Naive B cell (primary cell): ENCODE measurements around the gene TIMM29. TPM values are rescaled to one million over a fixed set of nuclear protein-coding genes. Genes with fewer than 3 reads are reported as not detected.

Source experiments
- ATAC-seq, 2 donors: fragments of 150-1000 bp; cut with Tn5 transposase; 2 replicates each; pipeline ENCODE4 v1.10.0; 2021; ENCODE audit warnings: low read depth in 2 of 2, mild to moderate bottlenecking in 2 of 2, moderate library complexity in 2 of 2
- DNase-seq: peaks from one replicate; pipeline ENCODE4 v3.0.0; 2022
- H3K27ac Mint-ChIP-seq, 6 donors: one replicate each; pipeline ENCODE4 v1.8.0; 2020 to 2022; ENCODE audit warnings: mild to moderate bottlenecking in 6 of 6, mixed read lengths in 6 of 6, moderate library complexity in 5 of 6, inconsistent platforms in 2 of 6
- H3K27me3 Mint-ChIP-seq, 3 donors: one replicate each; pipeline ENCODE4 v1.8.0; 2021 to 2022; ENCODE audit warnings: mixed read lengths in 3 of 3, mild to moderate bottlenecking in 1 of 3
- H3K36me3 Mint-ChIP-seq, 2 donors: one replicate each; pipeline ENCODE4 v1.8.0; 2020 to 2022; ENCODE audit warnings: mixed read lengths in 2 of 2, inconsistent platforms in 1 of 2, mild to moderate bottlenecking in 1 of 2
- H3K4me1 Mint-ChIP-seq, 3 donors: one replicate each; pipeline ENCODE4 v1.8.0; 2020 to 2022; ENCODE audit warnings: mixed read lengths in 3 of 3, inconsistent platforms in 1 of 3, mild to moderate bottlenecking in 1 of 3, moderate library complexity in 1 of 3
- H3K4me3 Mint-ChIP-seq, 8 donors: one replicate each; pipeline ENCODE4 v1.8.0; 2020 to 2022; ENCODE audit warnings: mild to moderate bottlenecking in 8 of 8, mixed read lengths in 8 of 8, moderate library complexity in 8 of 8, inconsistent platforms in 2 of 8
- H3K9me3 Mint-ChIP-seq, 7 donors: one replicate each; pipeline ENCODE4 v1.8.0; 2020 to 2022; ENCODE audit warnings: mixed read lengths in 7 of 7, mild to moderate bottlenecking in 5 of 7, inconsistent platforms in 2 of 7, moderate library complexity in 1 of 7
- polyA plus RNA-seq, 6 donors: library from polyadenylated mRNA; unstranded; fragments of 300-500 nt; fragmentation: Illumina TruSeq; gene quantifications; one replicate each; pipeline ENCODE4 v1.2.3, GENCODE V29; 2021; ENCODE audit warnings: low read depth in 6 of 6

TIMM29 gene
- polyA plus RNA-seq, 6 donors from 2014 or later: 4.3 to 24.0 (median 17.9) TPM

DNA sequence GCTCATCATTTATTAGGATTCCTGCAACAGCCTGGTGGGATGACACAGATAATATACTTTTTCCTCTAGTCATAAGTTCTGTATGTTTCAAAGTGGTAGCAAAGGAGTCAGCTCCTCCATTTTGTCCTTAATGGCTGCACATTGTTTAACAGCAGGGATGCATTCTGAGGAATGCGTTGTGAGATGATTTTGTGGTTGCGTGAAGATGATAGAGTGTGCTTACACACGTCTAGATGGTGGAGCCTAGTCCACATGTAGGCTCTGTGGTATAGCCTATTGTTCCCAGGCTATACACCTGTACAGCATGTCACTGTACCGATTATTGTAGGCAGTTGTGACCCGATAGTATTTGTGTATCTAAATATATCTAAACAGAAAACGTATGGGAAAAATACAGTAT lies 36.8 kb downstream of the TIMM29 start:
- Mint-ChIP-seq H3K27ac (peak overlapping the region in 1 of 6 donors; percentile 30), H3K4me3 (peak overlapping the region in 3 of 8 donors; percentile 37 to 70 (median 41)), H3K36me3 (no peaks in the 10 kb centered on the region), H3K9me3 (no peaks in the 10 kb centered on the region), H3K4me1 (peaks cover 43 to 74% (median 67%) of the 10 kb centered on the region in 3 donors), H3K27me3 (no peaks in the 10 kb centered on the region)
- DNase-seq (no peak), ATAC-seq (no peak)

DNA sequence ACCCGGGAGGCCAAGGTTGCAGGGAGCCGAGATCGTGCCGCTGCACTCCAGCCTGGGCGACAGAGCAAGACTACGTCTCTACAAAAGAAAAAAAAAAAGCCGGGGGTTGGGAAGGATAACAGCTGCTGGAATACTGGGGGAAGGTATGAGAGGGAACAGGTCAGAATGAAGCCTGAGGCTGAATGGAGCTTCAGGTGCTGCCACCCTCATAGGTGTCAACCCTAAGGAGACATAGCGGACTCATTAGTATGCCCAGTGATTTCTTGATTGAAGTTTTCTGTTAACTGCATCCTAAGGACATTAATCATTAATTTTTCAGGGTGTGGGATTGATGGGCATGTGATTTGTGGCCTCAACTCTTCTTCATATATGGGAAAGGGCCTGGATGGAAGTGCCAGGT lies 38.2 kb downstream of the TIMM29 start:
- ATAC-seq (no peak), DNase-seq (no peak)
- no peaks in the 10 kb centered on the region for H3K27me3 Mint-ChIP-seq
- peak overlapping the region in 2 of 8 donors; percentile 47 to 59 for H3K4me3 Mint-ChIP-seq
- no peaks in the 10 kb centered on the region for H3K36me3 Mint-ChIP-seq
- no peaks in the 10 kb centered on the region for H3K9me3 Mint-ChIP-seq
- peak overlapping the region in 2 of 6 donors; percentile 7 to 60 for H3K27ac Mint-ChIP-seq
- peaks cover 43 to 78% (median 63%) of the 10 kb centered on the region in 3 donors for H3K4me1 Mint-ChIP-seq

DNA sequence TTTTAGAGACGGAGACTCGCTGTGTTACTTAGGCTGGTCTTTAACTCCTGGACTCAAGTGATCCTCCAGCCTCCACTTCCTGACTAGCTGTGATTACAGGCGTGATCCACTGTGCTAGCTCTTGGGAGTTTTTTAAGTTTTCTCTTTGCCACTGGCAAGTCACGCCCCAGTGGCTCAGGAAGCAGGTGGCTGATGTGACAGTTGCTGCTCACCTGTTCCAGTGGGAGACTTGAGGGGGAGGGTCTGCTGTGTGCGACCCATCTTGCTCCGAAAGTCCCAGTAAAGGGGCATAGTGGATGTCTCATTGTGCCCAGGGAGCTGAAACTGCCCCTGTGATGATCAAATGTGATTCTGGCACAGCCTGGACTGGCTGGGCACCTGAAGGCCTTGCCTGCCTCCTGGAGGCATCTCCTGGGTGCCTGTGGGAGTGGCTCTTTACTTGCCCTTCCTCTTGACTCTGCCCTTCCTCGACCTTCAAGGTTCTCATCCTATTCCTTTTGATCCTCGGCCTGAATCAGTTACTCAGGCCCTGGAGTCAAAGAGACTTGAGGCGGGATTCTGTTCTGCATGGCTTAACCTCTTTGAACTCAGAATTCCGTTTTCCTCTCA lies 40.0 kb downstream of the TIMM29 start:
- peak overlapping the region in 5 of 6 donors; percentile 79 to 92 (median 90) for H3K27ac Mint-ChIP-seq
- ATAC-seq (peak; percentile 79 to 82), DNase-seq (peak; percentile 39)
- H3K36me3 Mint-ChIP-seq: no peaks in the 10 kb centered on the region
- H3K9me3 Mint-ChIP-seq: no peaks in the 10 kb centered on the region
- peaks cover 38 to 71% (median 55%) of the 10 kb centered on the region in 3 donors for H3K4me1 Mint-ChIP-seq
- H3K4me3 Mint-ChIP-seq: peak overlapping the region; percentile 23 to 83 (median 74)
- H3K27me3 Mint-ChIP-seq: no peaks in the 10 kb centered on the region

DNA sequence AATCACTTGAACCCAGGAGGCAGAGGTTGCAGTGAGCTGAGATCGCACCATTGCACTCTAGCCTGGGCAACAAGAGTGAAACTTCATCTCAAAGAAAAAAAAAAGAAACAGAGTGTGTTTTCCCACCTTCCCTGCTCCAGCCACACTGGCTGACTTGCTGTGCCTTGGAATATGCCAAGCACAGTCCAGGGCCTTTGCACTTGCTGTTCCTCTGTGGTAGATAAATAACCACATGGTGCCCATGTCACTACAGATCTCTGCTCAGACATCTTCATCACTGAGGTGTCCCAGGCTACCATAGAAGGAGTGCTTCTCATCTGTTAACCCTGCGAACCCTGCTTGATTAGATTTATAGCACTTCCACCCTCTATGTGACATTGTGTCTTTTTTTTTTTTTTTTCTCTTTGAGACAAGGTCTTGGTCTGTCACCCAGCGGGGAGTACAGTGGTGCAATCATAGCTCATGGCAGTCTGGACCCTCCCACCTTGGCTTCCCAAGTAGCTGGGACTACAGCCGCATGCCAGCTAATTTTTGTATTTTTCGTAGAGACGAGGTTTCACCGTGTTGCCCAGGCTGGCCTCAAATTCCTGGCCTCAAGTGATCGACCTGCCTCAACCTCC lies 42.6 kb downstream of the TIMM29 start:
- H3K9me3 Mint-ChIP-seq: peaks cover 0 to 2% (median 0%) of the 10 kb centered on the region in 7 donors
- no peak overlapping the region for H3K4me3 Mint-ChIP-seq
- H3K4me1 Mint-ChIP-seq: peaks cover 43 to 72% (median 62%) of the 10 kb centered on the region in 3 donors
- no peaks in the 10 kb centered on the region for H3K36me3 Mint-ChIP-seq
- peak overlapping the region in 2 of 6 donors; percentile 34 to 63 for H3K27ac Mint-ChIP-seq
- no peaks in the 10 kb centered on the region for H3K27me3 Mint-ChIP-seq
- DNase-seq: no peak
- ATAC-seq: no peak

DNA sequence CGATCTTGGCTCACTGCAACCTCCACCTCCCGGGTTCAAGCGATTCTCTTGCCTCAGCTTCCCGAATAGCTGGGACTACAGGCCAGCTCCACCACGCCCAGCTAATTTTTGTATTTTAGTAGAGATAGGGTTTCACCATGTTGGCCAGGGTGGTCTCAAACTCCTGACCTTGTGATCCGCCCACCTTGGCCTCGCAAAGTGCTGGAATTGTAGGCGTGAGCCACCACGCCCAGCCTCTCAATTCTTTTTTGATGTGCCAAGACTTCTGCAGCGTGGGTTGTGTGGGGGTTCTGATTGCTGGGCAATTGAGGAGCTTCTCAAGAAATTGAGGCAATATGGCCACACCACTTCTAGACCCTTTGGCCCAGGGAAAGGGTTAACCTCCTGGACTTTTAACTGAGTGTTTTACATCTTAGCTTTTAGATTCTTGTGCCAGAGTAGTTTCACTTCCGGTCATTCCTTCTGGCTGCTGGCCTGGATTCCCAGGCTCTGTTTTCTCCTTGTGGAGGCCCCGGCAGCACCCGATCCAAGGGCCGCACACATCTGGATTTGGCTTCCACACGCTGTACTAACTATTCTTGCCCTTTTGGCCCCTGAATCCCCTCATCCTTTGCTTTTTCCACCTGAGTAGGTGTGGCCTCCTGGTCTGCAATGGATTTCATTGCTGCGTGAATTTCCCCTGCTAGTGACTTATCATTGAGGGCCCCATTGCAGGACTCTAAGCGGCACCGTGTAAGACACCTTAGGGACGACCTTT lies 46.9 kb downstream of the TIMM29 start:
- no peaks in the 10 kb centered on the region for H3K36me3 Mint-ChIP-seq
- peaks cover 0 to 2% (median 0%) of the 10 kb centered on the region in 7 donors for H3K9me3 Mint-ChIP-seq
- DNase-seq (no peak), ATAC-seq (no peak)
- H3K4me1 Mint-ChIP-seq: peaks cover 30 to 53% (median 43%) of the 10 kb centered on the region in 3 donors
- H3K27ac Mint-ChIP-seq: peak overlapping the region in 4 of 6 donors; percentile 19 to 62 (median 34)
- no peaks in the 10 kb centered on the region for H3K27me3 Mint-ChIP-seq
- H3K4me3 Mint-ChIP-seq: peak overlapping the region in 3 of 8 donors; percentile 21 to 75 (median 63)

DNA sequence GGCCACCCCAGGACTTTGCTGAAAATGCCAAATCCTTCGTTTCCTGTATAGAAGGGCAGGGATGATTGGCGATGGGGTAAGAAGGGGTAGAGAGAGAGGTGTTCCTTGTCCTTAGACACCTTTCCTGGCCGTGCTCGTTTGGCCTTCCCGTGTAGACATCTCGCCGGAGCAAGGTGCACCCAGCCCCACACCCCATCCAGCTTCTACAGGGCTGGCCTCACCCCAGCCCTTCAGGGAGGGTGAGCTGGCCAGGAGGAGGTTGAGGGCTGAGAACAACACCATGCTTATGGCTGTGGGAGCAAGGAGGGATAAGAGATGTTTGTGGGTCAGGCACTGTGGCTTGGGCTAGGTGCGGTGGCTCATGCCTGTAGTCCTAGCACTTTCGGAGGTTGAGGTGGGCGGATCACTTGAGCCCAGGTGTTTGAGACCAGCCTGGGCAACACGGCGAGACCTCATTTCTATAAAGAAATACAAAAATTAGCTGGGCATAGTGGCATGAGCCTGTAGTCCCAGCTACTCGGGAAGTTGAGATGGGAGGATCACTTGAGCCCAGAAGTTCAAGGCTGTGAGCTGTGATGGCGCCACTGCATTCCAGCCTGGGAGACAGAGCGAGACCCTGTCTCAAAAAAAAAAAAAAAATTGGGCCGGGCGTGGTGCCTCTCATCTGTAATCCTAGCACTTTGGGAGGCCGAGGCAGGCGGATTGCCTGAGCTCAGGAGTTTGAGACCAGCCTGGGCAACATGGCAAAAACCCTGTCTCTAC lies 47.7 kb downstream of the TIMM29 start:
- peaks cover 0 to 2% (median 0%) of the 10 kb centered on the region in 7 donors for H3K9me3 Mint-ChIP-seq
- peaks cover 28 to 51% (median 43%) of the 10 kb centered on the region in 3 donors for H3K4me1 Mint-ChIP-seq
- peak overlapping the region; percentile 36 to 89 (median 56) for H3K27ac Mint-ChIP-seq
- H3K27me3 Mint-ChIP-seq: no peaks in the 10 kb centered on the region
- no peaks in the 10 kb centered on the region for H3K36me3 Mint-ChIP-seq
- H3K4me3 Mint-ChIP-seq: no peak overlapping the region
- ATAC-seq: no peak
- no peak for DNase-seq

DNA sequence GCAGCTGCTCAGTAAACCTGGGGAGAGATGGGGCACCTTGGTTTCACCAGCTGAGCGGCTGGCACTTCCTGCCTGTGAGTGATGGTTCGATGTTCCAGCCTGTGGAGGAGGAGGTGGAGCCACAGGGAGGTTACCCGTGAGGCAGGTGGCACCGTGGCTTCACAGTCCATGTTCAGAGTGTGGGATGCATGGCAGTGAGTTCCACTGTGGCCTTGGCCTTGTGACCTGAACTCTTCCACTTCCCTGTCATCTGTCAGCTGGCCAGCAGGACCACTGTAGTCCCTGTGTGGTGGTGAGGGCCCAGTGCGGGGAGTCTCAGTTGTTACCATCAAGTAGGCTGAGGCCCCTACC lies 49.1 kb downstream of the TIMM29 start:
- DNase-seq: no peak
- H3K27ac Mint-ChIP-seq: peak overlapping the region in 1 of 6 donors; percentile 70

More for the DNA sequence above, 49.1 kb downstream of the TIMM29 start:
- Mint-ChIP-seq H3K36me3 (no peaks in the 10 kb centered on the region), H3K4me1 (peaks cover 28 to 45% (median 39%) of the 10 kb centered on the region in 3 donors), H3K4me3 (peak overlapping the region in 1 of 8 donors; percentile 24), H3K9me3 (peaks cover 0 to 2% (median 0%) of the 10 kb centered on the region in 7 donors), H3K27me3 (no peaks in the 10 kb centered on the region)
- ATAC-seq: no peak

Other genes with a start within 250 kb of the TIMM29 start
- 10 to 100 TPM; 39.0 to 82.5 (median 46.2) TPM for gene QTRT1, start 227.4 kb upstream of the TIMM29 start, polyA plus RNA-seq
- 100 to 1,000 TPM in 1 of 6 donors, 10 to 100 TPM in 5; 53.6 to 111 (median 63.0) TPM for gene DNM2, start 210.7 kb upstream of the TIMM29 start, polyA plus RNA-seq
- 10 to 100 TPM; 17.4 to 25.8 (median 22.3) TPM for gene TMED1, start 92.6 kb upstream of the TIMM29 start, polyA plus RNA-seq
- 1 to 10 TPM; 1.5 to 5.3 (median 1.9) TPM for gene C19orf38, start 80.4 kb upstream of the TIMM29 start, polyA plus RNA-seq
- gene CARM1, start 57.3 kb upstream of the TIMM29 start, polyA plus RNA-seq: under 1 TPM; 0.37 to 0.75 (median 0.63) TPM
- gene YIPF2, start 172 bp upstream of the TIMM29 start, polyA plus RNA-seq: 10 to 100 TPM in 2 of 6 donors, 1 to 10 TPM in 4; 3.7 to 18.5 (median 7.4) TPM
- 10 to 100 TPM in 1 of 6 donors, 1 to 10 TPM in 5; 4.1 to 21.9 (median 7.2) TPM for gene SMARCA4, start 32.2 kb downstream of the TIMM29 start, polyA plus RNA-seq
- gene LDLR, start 160.7 kb downstream of the TIMM29 start, polyA plus RNA-seq: 1 to 10 TPM in 3 of 6 donors, under 1 TPM in 3; 0.35 to 2.6 (median 1.0) TPM
- not detected for gene SPC24, start 227.0 kb downstream of the TIMM29 start, polyA plus RNA-seq